Heart left ventricle (tissue), 16 donors: ENCODE data around the gene MPDZ. TPM values are rescaled to one million over a fixed set of nuclear protein-coding genes. Genes with fewer than 3 reads are reported as not detected.

Source experiments
- ATAC-seq, 4 donors: fragments of 200-7000 bp; cut with Tn5 transposase; one replicate each; pipeline ENCODE4 v1.9.1; 2020 to 2022; ENCODE audit warnings: moderate library complexity in 4 of 4, mild to moderate bottlenecking in 3 of 4, moderate number of reproducible peaks in 1 of 4
- DNase-seq, 5 donors: peaks; one replicate each; pipeline ENCODE4 v3.0.0-alpha.2; 2020
- H3K27ac ChIP-seq, 12 donors: fragments of 200-600 bp; sonication (generic) in 4 of 12; one replicate each; pipeline versions ENCODE4 v1.5.0 to v1.8.0; 2016 to 2022; ENCODE audit warnings: mild to moderate bottlenecking in 2 of 12
- H3K27me3 ChIP-seq, 9 donors: fragments of 200-600 bp; sonication (generic) in 2 of 9; one replicate each; pipeline versions ENCODE4 v1.5.1 to v1.8.0; 2016 to 2022; ENCODE audit warnings: mild to moderate bottlenecking in 3 of 9
- H3K36me3 ChIP-seq, 9 donors: fragments of 200-600 bp; sonication (generic) in 2 of 9; one replicate each; pipeline versions ENCODE4 v1.5.0 to v1.8.0; 2018 to 2022; ENCODE audit warnings: mild to moderate bottlenecking in 2 of 9
- H3K4me1 ChIP-seq, 12 donors: fragments of 200-600 bp; sonication (generic) in 4 of 12; one replicate each; pipeline versions ENCODE4 v1.5.0 to v1.8.0; 2016 to 2022; ENCODE audit warnings: mild to moderate bottlenecking in 3 of 12
- H3K4me3 ChIP-seq, 12 donors: fragments of 200-600 bp; sonication (generic) in 4 of 12; one replicate each; pipeline versions ENCODE4 v1.5.0 to v1.8.0; 2017 to 2022; ENCODE audit warnings: mild to moderate bottlenecking in 9 of 12, moderate library complexity in 4 of 12
- H3K9me3 ChIP-seq, 12 donors: fragments of 200-600 bp; sonication (generic) in 4 of 12; one replicate each; pipeline versions ENCODE4 v1.5.0 to v1.8.0; 2016 to 2022; ENCODE audit warnings: mild to moderate bottlenecking in 1 of 12
- POLR2A ChIP-seq, 2 donors: fragments of 450-650 bp; IDR thresholded peaks; one replicate each; pipeline ENCODE4 v1.6.1; 2017; ENCODE audit warnings: antibody characterized with exemption in 2 of 2, mild to moderate bottlenecking in 2 of 2, moderate library complexity in 2 of 2
- whole genome bisulfite sequencing, 4 donors: extraction: QIAGEN DNeasy Blood & Tissue Kit in 2 of 4; methylation state at CpG; one replicate each; pipeline versions ENCODE4 v1.1.5 to v1.1.7; 2013 to 2018; 5-methylcytosine and 5-hydroxymethylcytosine counted together
- intact Hi-C, 10 donors: fragments of 100-400 bp; cut with DNase I; formaldehyde crosslinking; loops; one replicate each; pipeline versions ENCODE4 v1.11.1 to v1.14.2; 2022
- polyA plus RNA-seq, 2 donors: library from polyadenylated mRNA; stranded (reverse); fragments of 200-250 nt; gene quantifications; one replicate each; pipeline ENCODE4 v1.2.3, GENCODE V29; 2013
- total RNA-seq, 9 donors: library from RNA; depleted of rRNA in 2 of 9; stranded (reverse); fragments of >200 nt in 2 of 9; fragmentation: NEBNext Ultra II Directional in 3 of 9; extraction: Animal tissue kit (Norgen Biotek cat#: 25700) in 3 of 9; gene quantifications; one replicate each; pipeline versions ENCODE4 v1.1.0 to v1.2.4, GENCODE V29; 2016 to 2023
- TF ChIP-seq, protein P1 (sequence below), 12 donors: fragments of 200-600 bp; sonication (generic) in 4 of 12; IDR thresholded peaks; one replicate each; pipeline versions ENCODE4 v1.5.0 to v1.8.0; 2018 to 2022; ENCODE audit warnings: antibody characterized with exemption in 12 of 12, mild to moderate bottlenecking in 5 of 12
- donor health status: ischemic (EF 13 %, LVEDD 7.1; RV severe dilation, severe dysfunction).
- donor health status: healthy with polysubstance abuse.
- donor health status: DM: no; HTN: yes; CAD: no.
- donor health status: DM: no; HTN: no; CAD: no.
- donor health status: ischemic (EF 25% LVEDD 6.9; RV normal size, moderate dysfunction).
- donor health status: ischemic (EF 25% LVEDD 5.7; RV mildly dilated, moderate dysfunction).
- donor health status: healthy.
- donor health status: DM: yes; HTN: yes; CAD: no.
- donor health status: ischemic (EF 35%, LVEDD 5.7; RV mildly dilated, moderate dysfunction).
- donor health status: nonischemic (EF 11% LVEDD 7.7; RV severe dilation, severe dysfunction).
- donor health status: DM: yes; HTN: yes; CAD: no.
- donor health status: PGD.
- donor health status: ischemic (EF 29% LVEDD 5.4; RV normal size, mild dysfunction).
- donor health status: nonischemic (EF 23%, LVEDD 6.1; RV moderate dilation, normal function).

Gene MPDZ
- total and polyA plus RNA-seq, 11 donors: 19.5 to 106 (median 64.8) TPM

DNA sequence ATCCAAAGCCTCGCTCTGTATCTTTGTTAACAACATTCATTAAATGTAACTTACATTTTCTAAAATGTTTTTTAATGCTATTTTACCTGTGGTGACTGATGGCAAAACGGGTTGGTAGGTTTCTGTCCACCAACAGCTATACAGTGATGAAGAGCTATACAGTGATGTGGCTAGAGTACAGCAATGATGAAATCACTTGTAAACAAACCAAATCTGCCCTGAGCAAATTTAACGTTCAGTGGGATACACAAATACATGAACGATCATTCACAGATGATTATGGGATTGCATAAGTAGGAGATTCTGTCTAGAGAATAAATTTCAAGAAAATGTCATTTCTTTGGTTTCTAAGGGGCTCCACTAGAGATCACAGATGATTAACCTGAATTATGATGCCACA lies 132.7 kb downstream of the MPDZ start:
- Histone ChIP-seq H3K36me3 (peaks cover 0 to 63% (median 9%) of the 10 kb centered on the region in 9 donors), H3K27me3 (no peaks in the 10 kb centered on the region), H3K27ac (no peak overlapping the region), H3K4me1 (peaks cover 0 to 16% (median 0%) of the 10 kb centered on the region in 12 donors), H3K9me3 (no peaks in the 10 kb centered on the region), H3K4me3 (no peak overlapping the region)
- TF ChIP-seq, protein P1, sequence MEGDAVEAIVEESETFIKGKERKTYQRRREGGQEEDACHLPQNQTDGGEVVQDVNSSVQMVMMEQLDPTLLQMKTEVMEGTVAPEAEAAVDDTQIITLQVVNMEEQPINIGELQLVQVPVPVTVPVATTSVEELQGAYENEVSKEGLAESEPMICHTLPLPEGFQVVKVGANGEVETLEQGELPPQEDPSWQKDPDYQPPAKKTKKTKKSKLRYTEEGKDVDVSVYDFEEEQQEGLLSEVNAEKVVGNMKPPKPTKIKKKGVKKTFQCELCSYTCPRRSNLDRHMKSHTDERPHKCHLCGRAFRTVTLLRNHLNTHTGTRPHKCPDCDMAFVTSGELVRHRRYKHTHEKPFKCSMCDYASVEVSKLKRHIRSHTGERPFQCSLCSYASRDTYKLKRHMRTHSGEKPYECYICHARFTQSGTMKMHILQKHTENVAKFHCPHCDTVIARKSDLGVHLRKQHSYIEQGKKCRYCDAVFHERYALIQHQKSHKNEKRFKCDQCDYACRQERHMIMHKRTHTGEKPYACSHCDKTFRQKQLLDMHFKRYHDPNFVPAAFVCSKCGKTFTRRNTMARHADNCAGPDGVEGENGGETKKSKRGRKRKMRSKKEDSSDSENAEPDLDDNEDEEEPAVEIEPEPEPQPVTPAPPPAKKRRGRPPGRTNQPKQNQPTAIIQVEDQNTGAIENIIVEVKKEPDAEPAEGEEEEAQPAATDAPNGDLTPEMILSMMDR (IDR thresholded peaks at IDR 0.05): no peak
- no peak for TF ChIP-seq POLR2A (IDR thresholded peaks at IDR 0.05)
- intact Hi-C loops: no loop called here
- ATAC-seq: no peak
- no peak for DNase-seq
- 86 to 93% (median 91%) methylated on average over 4 of the region's 4 CpGs for WGBS, 4 donors

DNA sequence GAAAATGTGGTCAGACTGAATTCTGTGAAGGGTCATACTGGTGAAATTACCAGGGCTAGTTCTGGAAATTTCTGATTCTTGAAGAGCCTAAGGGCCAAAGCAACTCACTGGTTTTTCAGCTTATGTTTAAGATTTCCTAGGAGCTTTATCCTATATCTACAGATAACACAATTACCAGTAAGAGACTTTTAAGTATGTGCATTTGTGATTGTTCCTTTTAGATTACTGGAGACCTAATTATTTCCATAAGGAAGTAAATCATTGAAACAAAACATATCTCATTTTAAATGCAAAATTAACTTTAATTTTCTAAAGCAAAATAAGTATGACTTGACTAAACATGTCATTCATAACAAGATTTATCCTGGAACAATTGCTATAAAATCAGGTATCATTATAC lies 134.2 kb downstream of the MPDZ start:
- Histone ChIP-seq H3K36me3 (peaks cover 0 to 58% (median 9%) of the 10 kb centered on the region in 9 donors), H3K9me3 (no peaks in the 10 kb centered on the region), H3K27me3 (no peaks in the 10 kb centered on the region), H3K4me1 (peaks cover 0 to 22% (median 0%) of the 10 kb centered on the region in 12 donors), H3K27ac (no peak overlapping the region), H3K4me3 (no peak overlapping the region)
- ATAC-seq (no peak), DNase-seq (no peak)
- intact Hi-C loops: no loop called here
- TF ChIP-seq, protein P1 (IDR thresholded peaks at IDR 0.05): no peak
- TF ChIP-seq POLR2A (IDR thresholded peaks at IDR 0.05): no peak

DNA sequence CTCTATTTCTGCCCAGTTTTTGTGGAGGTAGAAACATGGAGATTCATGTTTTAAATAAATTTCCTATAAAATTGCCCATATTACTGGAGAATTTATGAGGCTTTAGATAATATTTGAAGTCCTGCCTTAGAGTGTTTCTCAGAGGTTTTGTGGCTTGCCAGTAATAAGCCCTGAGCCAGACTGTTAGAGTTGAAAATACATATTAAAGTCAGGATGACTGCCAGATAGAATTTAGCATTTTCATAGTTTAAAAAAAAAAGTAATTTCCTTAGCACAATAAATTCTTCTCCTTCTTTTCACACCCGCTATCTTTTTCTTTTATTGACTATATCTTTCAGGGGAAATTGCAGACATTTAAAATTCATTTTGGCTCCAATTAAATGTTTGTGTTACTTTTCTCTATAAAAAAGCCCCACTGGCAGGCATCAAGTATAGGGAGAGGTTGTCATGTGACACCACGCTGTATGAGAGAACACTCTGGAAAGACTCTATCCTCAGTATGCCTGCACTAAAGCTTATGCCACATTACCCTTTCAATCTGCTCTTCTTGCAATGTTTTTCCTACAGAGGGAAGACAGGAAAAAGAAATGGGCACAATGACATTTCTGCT lies 135.2 kb downstream of the MPDZ start:
- no peak for TF ChIP-seq POLR2A (IDR thresholded peaks at IDR 0.05)
- TF ChIP-seq, protein P1 (IDR thresholded peaks at IDR 0.05): no peak
- 72 to 85% (median 77%) methylated on average over 2 of the region's 2 CpGs for WGBS, 4 donors
- DNase-seq (no peak), ATAC-seq (no peak)
- Histone ChIP-seq H3K4me3 (no peak overlapping the region), H3K4me1 (peaks cover 0 to 32% (median 5%) of the 10 kb centered on the region in 12 donors), H3K27me3 (no peaks in the 10 kb centered on the region), H3K36me3 (peaks cover 0 to 54% (median 12%) of the 10 kb centered on the region in 9 donors), H3K9me3 (no peaks in the 10 kb centered on the region), H3K27ac (no peak overlapping the region)
- intact Hi-C loops: no loop called here

DNA sequence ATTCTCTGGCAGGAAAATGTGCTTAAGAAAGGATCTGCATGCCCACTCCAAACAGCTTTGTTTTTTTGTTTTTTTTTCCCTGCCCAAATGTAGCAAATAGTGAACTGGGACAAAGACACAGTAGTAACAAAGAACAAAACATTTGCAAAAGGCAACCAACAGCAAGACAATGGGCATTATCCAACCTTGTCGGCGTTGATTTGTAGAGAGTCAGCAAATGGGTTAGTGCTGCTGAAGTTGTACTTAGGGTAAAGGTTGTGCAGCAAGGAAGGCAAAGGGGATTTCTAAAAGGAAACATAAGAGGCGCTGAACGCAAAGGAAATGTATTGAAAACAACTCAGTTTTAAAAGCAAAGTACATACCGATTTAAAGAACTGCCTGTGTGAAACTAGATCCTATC lies 136.2 kb downstream of the MPDZ start:
- ATAC-seq (no peak), DNase-seq (no peak)
- Histone ChIP-seq H3K27ac (no peak overlapping the region), H3K27me3 (no peaks in the 10 kb centered on the region), H3K4me3 (no peak overlapping the region), H3K4me1 (peaks cover 0 to 32% (median 5%) of the 10 kb centered on the region in 12 donors), H3K36me3 (peaks cover 0 to 55% (median 21%) of the 10 kb centered on the region in 9 donors), H3K9me3 (no peaks in the 10 kb centered on the region)
- WGBS, 4 donors: 80 to 84% (median 82%) methylated on average over 5 of the region's 5 CpGs
- TF ChIP-seq, protein P1 (IDR thresholded peaks at IDR 0.05): no peak
- intact Hi-C loops: no loop called here
